Measurements from ENCODE around the gene SUFU.
"Not testable (repeated sequence)": the region's sequence is repeated elsewhere in the genome, so short reads cannot be mapped to it uniquely, and the experiment has no call there.

Gene SUFU

GRCh38 chr10:102534333-102534732 is 30.6 kb downstream of the SUFU start:
- Histone ChIP-seq H3K4me3 (ENCODE audit: insufficient read depth, low read length, poor library complexity, severe bottlenecking) (no peak overlapping the region), H3K9ac (ENCODE audit: low read length) (no peak overlapping the region), H3K36me3 (ENCODE audit: low read length) (no peaks in the 10 kb centered on the region), H3K79me2 (ENCODE audit: insufficient read depth, low read length) (no peaks in the 10 kb centered on the region), H3K9me2 (replicated peaks; ENCODE audit: insufficient read depth, low read length) (no peaks in the 10 kb centered on the region), H4K20me1 (ENCODE audit: low read depth, low read length) (no peaks in the 10 kb centered on the region), H2AFZ (ENCODE audit: low read depth, low read length, severe bottlenecking) (no peak overlapping the region), H3K4me2 (ENCODE audit: low read depth, low read length, poor library complexity, severe bottlenecking) (no peak overlapping the region), H3F3A (ENCODE audit: insufficient read depth) (no peaks in the 10 kb centered on the region), H3K27me3 (ENCODE audit: low read length) (no peaks in the 10 kb centered on the region), H3K9me3 (ENCODE audit: insufficient read depth, low read length) (no peaks in the 10 kb centered on the region), H3K27ac (ENCODE audit: low read depth, low read length) (no peak overlapping the region)
- TF ChIP-seq CTCF (IDR thresholded peaks at IDR 0.05; ENCODE audit: insufficient read depth, low read length, poor library complexity, severe bottlenecking): no peak

DNA sequence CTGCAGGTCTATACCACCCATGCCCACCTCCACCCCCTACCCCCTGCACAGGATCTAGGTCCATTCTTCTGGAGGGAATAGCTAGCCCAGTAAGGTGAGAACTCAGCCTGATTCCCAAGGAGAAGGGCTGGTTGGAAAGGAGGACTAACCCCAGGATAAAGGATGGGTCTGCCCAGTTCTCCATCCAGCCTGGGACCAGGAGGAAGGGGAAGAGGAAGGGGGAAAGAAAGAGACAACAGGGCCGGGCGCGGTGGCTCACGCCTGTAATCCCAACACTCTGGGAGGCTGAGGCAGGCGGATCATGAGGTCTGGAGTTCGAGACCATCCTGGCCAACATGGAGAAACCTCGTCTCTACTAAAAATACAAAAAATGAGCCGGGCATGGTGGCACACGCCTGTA is 31.2 kb downstream of the SUFU start:
- H2AFZ ChIP-seq (ENCODE audit: low read depth, low read length, severe bottlenecking); H3K36me3 ChIP-seq (ENCODE audit: low read length); H4K20me1 ChIP-seq (ENCODE audit: low read depth, low read length); H3K4me3 ChIP-seq (ENCODE audit: insufficient read depth, low read length, poor library complexity, severe bottlenecking); H3K9me3 ChIP-seq (ENCODE audit: insufficient read depth, low read length); H3K79me2 ChIP-seq (ENCODE audit: insufficient read depth, low read length); H3K9me2 ChIP-seq (replicated peaks; ENCODE audit: insufficient read depth, low read length); H3K27me3 ChIP-seq (ENCODE audit: low read length); H3K4me2 ChIP-seq (ENCODE audit: low read depth, low read length, poor library complexity, severe bottlenecking); H3K9ac ChIP-seq (ENCODE audit: low read length); H3F3A ChIP-seq (ENCODE audit: insufficient read depth); H3K27ac ChIP-seq (ENCODE audit: low read depth, low read length): not testable (repeated sequence)

DNA sequence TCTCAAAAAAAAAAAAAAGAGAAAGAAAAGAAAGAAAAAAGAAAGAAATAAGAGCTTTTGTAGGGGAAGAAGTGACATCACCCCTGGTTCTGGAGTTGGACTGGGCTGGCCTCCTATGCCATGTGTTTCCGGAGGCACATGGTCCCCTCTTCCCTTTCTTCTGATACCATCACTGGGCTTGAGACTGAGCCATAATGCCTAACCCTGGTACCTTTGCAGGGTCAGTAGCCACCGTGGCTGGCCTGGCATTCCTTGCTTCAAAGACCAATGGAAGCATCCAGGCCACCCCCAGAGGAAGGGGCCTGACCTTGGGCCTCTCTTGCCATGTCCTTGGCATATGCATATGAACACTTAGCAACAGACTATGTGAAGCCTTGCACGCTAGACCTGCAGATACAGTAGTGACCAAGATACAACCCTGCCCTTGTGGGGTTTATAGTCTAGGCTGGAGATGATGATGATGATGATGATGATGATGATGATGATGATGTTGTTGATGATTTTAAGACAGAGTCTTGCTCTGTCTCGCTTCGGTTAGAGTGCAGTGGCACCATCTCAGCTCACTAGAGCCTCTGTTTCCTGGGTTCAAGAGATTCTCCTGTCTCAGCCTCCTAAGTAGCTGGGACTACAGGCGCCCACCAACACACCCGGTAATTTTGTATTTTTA is 31.8 kb downstream of the SUFU start:
- H3K36me3 ChIP-seq (ENCODE audit: low read length): no peaks in the 10 kb centered on the region
- no peaks in the 10 kb centered on the region for H3K9me3 ChIP-seq (ENCODE audit: insufficient read depth, low read length)
- H3K9ac ChIP-seq (ENCODE audit: low read length): no peak overlapping the region
- H3K4me2 ChIP-seq (ENCODE audit: low read depth, low read length, poor library complexity, severe bottlenecking): no peak overlapping the region
- H3K9me2 ChIP-seq (replicated peaks; ENCODE audit: insufficient read depth, low read length): no peaks in the 10 kb centered on the region
- H3F3A ChIP-seq (ENCODE audit: insufficient read depth): no peaks in the 10 kb centered on the region
- H2AFZ ChIP-seq (ENCODE audit: low read depth, low read length, severe bottlenecking): no peak overlapping the region
- H3K79me2 ChIP-seq (ENCODE audit: insufficient read depth, low read length): no peaks in the 10 kb centered on the region
- H4K20me1 ChIP-seq (ENCODE audit: low read depth, low read length): no peaks in the 10 kb centered on the region
- no peak for TF ChIP-seq EZH2phosphoT487 (conservative IDR thresholded peaks at IDR 0.05; ENCODE audit: low read length)
- TF ChIP-seq CTCF (IDR thresholded peaks at IDR 0.05; ENCODE audit: insufficient read depth, low read length, poor library complexity, severe bottlenecking): no peak
- no peak overlapping the region for H3K4me3 ChIP-seq (ENCODE audit: insufficient read depth, low read length, poor library complexity, severe bottlenecking)
- no peaks in the 10 kb centered on the region for H3K27me3 ChIP-seq (ENCODE audit: low read length)
- H3K27ac ChIP-seq (ENCODE audit: low read depth, low read length): no peak overlapping the region

DNA sequence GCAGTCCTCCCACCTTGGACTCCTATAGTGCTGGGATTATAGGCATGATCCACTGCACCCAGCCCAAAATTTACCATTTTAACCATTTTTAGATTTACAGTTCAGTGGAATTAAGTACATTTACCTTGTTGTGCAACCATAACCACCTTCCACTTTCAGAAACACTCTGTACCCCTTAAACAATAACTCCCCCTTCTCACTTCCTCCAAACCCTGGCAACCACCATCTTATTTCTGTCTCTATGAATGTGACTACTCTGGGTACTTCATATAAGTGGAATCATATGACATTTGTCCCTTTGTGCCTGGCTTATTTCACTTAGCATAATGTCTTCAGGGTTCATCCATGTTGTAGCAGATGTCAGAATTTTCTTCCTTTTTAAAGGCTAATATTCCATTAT is 33.6 kb downstream of the SUFU start:
- Histone ChIP-seq H2AFZ (ENCODE audit: low read depth, low read length, severe bottlenecking) (no peak overlapping the region), H3K36me3 (ENCODE audit: low read length) (no peaks in the 10 kb centered on the region), H3K4me3 (ENCODE audit: insufficient read depth, low read length, poor library complexity, severe bottlenecking) (no peak overlapping the region), H4K20me1 (ENCODE audit: low read depth, low read length) (no peaks in the 10 kb centered on the region), H3K9me2 (replicated peaks; ENCODE audit: insufficient read depth, low read length) (no peaks in the 10 kb centered on the region), H3F3A (ENCODE audit: insufficient read depth) (no peaks in the 10 kb centered on the region), H3K79me2 (ENCODE audit: insufficient read depth, low read length) (no peaks in the 10 kb centered on the region), H3K4me2 (ENCODE audit: low read depth, low read length, poor library complexity, severe bottlenecking) (no peak overlapping the region), H3K9ac (ENCODE audit: low read length) (no peak overlapping the region), H3K27ac (ENCODE audit: low read depth, low read length) (no peak overlapping the region), H3K9me3 (ENCODE audit: insufficient read depth, low read length) (no peaks in the 10 kb centered on the region), H3K27me3 (ENCODE audit: low read length) (no peaks in the 10 kb centered on the region)
- no peak for TF ChIP-seq EZH2phosphoT487 (conservative IDR thresholded peaks at IDR 0.05; ENCODE audit: low read length)
- no peak for TF ChIP-seq CTCF (IDR thresholded peaks at IDR 0.05; ENCODE audit: insufficient read depth, low read length, poor library complexity, severe bottlenecking)

All from SU-DHL-6 (cell line).